Measurements from ENCODE around the gene ANKRD55.

- TF ChIP-seq POLR2A (IDR thresholded peaks at IDR 0.05): no peak
- no peak for TF ChIP-seq CTCF (IDR thresholded peaks at IDR 0.05 in 8 of 11, conservative IDR thresholded peaks at IDR 0.05 in 3 of 11)
These were observed 86.5 kb downstream of the ANKRD55 start for GRCh38 chr5:56146674-56147073.
